NCI-H2196 treated with DMSO at 0.1 percent for 48 hours (cell line): Measurements from ENCODE around the gene FAXDC2.

ENCODE experiments used
- DNase-seq: peaks from one replicate; lab custom pipeline; 2025; ENCODE audit not compliant: unreplicated experiment; lab: John Stamatoyannopoulos, UW

The FAXDC2 gene, protein sequence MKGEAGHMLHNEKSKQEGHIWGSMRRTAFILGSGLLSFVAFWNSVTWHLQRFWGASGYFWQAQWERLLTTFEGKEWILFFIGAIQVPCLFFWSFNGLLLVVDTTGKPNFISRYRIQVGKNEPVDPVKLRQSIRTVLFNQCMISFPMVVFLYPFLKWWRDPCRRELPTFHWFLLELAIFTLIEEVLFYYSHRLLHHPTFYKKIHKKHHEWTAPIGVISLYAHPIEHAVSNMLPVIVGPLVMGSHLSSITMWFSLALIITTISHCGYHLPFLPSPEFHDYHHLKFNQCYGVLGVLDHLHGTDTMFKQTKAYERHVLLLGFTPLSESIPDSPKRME

DNA sequence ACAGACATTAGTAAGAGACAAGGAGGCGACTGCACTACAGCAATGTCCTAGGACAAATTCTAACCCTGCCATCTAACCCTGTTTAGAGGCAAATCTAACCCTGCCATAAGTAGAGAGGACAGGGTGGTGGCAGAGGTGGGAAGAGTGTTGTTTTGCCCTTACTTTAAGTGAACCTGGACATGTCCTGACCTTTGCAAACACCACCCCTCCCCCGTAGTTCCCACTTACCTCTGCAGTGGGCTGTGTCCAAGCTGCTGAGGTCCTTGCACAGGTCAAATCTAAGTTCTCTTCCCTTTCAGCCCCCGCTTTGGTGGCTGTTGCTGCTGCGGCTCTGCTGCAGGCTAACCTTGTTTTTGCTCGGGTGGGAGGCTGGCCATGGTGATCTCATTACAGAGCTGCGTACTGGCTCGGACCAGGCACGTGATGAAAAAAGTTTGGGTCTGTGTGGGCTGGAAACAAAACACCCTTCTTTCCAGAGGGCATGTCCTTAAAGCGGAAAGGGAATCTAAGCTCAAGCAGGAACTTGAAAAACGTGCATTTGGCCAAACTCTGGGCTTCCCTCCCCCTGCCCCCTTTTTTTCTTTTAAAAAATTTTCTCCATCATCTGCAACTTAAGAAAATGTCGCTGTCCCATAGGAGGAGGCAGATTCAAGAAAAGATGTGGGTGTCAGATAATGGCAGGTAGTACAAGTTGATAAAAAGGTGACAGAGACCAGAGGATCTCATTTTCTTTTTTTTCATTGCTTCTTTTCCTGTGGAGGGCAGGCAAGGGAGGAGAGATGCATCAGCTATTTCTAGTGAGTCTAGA is at the start of gene FAXDC2:
Gene FAXDC2 (minus strand): TSS at position 349 of the 808 bp plus-strand sequence. CDS start 12,425 bp downstream, outside the sequence.
- no peak for DNase-seq

DNA sequence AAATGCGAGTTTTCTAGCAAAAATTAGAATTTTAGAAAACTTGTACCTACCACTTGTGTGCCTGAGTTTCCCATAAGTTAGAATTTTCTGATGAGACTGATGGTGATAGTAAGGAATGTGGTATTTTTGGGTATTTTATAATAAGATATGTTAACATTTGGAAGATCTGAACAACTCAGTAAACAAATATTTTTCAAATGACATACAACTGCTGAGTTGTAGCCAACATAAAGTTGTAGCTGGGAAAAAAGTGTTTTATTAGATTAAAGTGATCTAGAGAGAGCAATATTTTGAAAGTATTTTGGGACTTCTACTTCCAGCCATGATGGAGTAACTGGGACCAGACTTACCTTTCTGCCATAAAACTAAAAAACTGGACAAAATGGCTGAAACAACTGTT is 49.7 kb upstream of the FAXDC2 start:
- DNase-seq = no peak

GRCh38 chr5:154899151-154899816 is 48.9 kb upstream of the FAXDC2 start:
- DNase-seq = no peak

DNA sequence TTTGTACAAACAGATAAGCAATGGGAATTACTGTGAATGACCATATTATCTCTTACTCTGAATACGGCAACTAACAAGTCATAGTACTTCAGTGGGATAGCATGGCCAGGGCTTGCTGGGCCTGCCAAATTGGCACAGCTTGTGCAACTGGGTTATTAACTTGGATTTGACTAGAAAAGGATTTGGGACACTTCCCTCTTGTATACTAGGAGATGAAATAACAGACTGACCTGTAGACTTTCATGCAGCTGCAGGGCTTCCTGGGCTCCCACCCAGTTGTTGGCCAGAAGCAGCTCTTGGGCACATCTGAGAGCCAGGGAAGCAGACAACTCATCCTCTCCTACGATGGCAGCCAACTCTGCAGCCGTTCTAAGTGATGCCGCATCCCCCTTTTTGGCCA is 47.8 kb upstream of the FAXDC2 start:
- DNase-seq = no peak

- no peak for DNase-seq
Measured at GRCh38 chr5:154896562-154897165, 46.3 kb upstream of the FAXDC2 start.

GRCh38 chr5:154895606-154896561 is 45.5 kb upstream of the FAXDC2 start:
- no peak for DNase-seq

DNA sequence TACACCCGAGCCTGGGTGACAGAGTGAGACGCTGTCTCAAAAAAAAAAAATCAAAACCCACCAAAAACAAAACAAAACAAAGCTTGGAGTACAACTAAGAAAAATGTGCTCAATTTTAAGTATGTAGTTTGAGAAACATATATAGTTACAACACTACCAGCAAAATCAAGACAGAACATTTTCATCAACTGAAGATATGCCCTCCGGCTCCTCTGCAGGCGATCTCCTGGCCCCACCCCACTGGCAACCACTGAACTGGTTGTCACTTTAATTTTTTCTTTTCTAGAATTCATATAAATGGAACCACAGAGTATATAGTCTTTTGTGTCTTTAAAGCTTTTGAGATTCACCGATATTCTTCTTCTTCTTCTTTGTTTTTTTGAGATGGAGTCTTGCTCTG is 43.0 kb upstream of the FAXDC2 start:
- no peak for DNase-seq

DNA sequence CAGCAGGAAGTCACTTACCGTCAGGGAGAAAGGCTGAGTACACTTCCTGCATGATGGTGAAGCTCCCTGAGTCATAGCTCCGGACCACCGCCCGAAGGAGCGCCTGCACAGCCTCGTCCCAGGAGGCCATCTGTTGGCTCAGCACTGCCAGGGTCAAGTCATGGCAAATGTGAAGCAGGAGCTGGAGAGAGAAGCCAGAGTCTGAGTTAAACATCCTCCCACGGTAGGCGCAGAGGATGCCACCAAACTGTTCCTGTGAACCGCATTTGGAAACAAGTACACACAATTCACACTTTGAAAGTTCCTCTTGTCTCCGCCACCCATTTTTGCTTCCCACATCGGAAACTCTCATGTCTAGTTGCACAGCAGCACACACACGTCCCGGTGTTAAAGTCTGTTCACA is 42.0 kb upstream of the FAXDC2 start:
- no peak for DNase-seq

- no peak for DNase-seq
Measured at GRCh38 chr5:154885439-154885838, 35.0 kb upstream of the FAXDC2 start.

DNA sequence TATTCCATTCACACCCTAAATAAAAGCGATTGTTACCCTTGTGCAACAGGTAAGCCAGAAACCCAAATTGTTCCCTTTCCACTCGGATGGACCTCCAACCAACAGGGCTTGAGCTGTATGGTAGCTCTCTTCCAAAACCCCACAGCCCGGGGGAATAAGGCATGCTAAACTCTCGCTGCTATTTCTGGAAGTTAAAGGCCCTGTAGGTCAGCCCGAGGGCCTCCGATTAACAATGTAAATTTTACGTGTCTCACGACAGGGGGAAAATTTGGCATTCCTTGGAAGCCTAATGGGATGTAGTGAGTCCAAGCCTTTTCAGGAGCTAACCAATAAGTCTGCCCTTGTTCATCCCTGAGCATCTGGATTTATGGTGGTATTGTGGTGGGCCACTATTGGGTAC is 34.0 kb upstream of the FAXDC2 start:
- no peak for DNase-seq

- no peak for DNase-seq
Measured at GRCh38 chr5:154881986-154882385, 31.6 kb upstream of the FAXDC2 start.

DNA sequence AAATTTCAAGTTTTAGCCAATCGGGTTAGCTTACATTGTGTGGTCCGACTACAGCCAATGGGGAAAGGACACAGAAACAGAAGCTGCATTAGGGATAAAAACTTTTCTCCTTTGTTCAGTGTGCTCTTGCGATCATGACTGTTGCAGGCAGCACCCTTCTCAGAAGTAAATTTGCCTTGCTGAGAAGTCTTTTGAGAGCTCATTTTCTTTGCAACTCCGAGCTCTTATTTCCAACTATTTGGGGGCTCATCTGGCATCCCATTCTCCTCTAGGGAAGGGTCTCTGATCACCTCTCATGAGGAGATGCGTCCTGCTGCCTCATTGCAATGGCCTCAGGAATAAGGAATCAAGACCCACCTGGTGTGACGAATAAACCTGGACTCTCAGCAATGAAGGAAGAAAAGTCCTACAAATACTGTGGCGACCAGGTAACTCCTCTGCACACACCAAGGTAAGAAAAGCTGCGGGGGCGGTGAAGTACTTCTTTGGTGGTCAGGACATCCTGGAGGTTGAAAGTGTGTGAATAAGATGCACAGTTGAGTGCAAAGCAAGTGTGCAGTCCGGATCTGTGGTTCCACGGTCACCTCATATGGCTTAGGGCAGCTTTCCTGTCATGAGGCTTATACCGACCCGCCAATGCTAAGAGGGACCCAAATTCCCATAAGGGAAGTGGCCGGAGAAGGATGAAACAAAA is 28.4 kb upstream of the FAXDC2 start:
- DNase-seq = no peak

GRCh38 chr5:154873791-154874331 is 23.5 kb upstream of the FAXDC2 start:
- no peak for DNase-seq

GRCh38 chr5:154871734-154872133 is 21.3 kb upstream of the FAXDC2 start:
- DNase-seq = no peak

DNA sequence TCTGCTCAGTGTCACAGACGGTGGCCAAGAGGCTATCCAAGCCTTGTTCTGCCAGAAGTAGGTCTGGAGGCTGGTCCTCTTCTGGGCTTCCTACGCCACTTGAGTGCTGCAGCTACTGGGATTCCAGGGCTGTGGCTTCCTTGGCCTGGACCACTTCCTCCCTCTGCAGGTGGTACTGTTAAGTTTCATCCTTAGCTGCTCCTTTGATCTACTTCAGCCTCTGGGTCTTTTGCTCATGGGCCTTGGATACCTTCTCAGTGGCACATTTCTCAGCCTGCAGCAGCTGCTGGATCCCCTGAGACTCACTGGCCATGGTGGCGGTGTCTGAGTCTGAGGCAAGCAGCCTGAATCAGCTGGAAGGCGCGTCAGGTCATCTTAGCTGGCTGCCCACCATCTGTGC is 18.3 kb upstream of the FAXDC2 start:
- no peak for DNase-seq

DNA sequence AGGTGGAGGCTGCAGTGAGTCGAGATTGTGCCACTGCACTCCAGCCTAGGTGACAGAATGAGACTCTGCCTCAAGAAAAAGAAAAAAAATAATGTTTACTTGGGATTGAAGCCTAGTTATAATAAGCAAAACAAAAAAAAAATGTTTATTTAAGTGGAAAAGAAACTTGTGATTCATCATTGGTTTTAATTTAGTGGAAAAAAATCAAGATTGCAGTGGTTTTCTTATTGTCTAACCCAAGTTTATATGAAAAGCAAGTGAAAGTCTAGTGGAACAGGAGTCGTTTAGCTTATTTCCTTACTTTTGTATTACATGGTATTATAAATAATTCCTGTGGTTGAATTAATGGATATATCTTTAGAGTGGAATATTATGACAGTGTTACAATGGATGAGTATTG is 16.4 kb upstream of the FAXDC2 start:
- DNase-seq = no peak

GRCh38 chr5:154865466-154866184 is 15.2 kb upstream of the FAXDC2 start:
- no peak for DNase-seq

GRCh38 chr5:154863291-154864080 is 13.1 kb upstream of the FAXDC2 start:
- DNase-seq = no peak
